ENCODE data around the gene DENND4C.

- TF ChIP-seq CTCF (IDR thresholded peaks at IDR 0.05 in 8 of 11, conservative IDR thresholded peaks at IDR 0.05 in 3 of 11) = no peak
- no peak for TF ChIP-seq POLR2A (IDR thresholded peaks at IDR 0.05)
Measured at GRCh38 chr9:19186232-19186631, 44.3 kb upstream of the DENND4C start.
